GM19397 (cell line): ENCODE results near the gene ST6GAL1.
"Not testable (repeated sequence)": the region's sequence is repeated elsewhere in the genome, so short reads cannot be mapped to it uniquely, and the experiment has no call there.

ENCODE experiments used
- ATAC-seq: cut with Tn5 transposase; IDR thresholded peaks from one replicate; pipeline ENCODE4 v1.9.1; 2021; ENCODE audit warnings: mild to moderate bottlenecking, moderate library complexity; ENCODE audit not compliant: unreplicated experiment

Gene ST6GAL1, protein sequence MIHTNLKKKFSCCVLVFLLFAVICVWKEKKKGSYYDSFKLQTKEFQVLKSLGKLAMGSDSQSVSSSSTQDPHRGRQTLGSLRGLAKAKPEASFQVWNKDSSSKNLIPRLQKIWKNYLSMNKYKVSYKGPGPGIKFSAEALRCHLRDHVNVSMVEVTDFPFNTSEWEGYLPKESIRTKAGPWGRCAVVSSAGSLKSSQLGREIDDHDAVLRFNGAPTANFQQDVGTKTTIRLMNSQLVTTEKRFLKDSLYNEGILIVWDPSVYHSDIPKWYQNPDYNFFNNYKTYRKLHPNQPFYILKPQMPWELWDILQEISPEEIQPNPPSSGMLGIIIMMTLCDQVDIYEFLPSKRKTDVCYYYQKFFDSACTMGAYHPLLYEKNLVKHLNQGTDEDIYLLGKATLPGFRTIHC

DNA sequence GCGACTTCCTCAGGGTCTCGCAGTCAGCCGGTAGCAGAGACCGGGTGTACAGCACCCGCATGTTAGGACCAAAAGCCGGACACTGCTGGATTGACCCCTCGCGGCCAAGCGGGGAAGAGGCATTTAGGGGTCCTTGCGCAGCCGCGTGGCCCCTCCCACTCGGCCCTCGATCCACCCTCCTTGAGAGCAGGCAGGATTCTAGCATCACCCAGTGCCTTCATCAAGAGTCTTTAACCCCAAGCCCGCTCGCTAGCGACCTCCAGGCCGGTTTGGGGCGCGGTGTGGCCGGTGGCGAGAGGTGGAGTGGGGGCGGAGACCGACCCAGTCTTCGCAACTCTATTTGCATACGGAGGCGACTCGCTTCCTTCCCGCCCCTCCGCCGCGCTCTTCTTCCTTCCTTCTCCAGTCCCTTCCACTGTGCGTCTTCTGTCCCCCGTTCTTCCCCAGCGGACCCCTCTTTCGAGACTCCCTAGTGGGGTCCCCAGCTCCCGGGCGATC lies at the start of gene ST6GAL1:
TSS of gene ST6GAL1 (plus strand) at position 384 of the 498 bp plus-strand sequence. CDS start 112,178 bp downstream, outside the sequence.
- ATAC-seq, result peak; percentile 54

DNA sequence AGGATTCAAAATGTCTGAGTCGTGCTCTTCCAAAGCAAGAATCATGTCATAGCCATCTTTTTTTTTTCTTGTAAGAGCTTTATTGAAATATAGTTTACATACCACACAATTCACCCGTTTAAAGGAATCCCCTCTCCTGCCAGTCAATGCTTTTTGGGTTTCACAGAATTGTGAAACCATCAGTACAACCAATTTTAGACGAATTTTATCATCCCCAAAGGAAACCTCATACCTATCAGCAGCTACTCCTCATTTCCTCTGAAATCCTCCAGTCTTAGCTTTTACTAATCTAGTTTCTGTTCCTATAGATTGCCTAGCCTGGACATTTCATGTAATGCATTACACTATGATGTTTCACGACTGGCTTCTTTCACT lies 48.2 kb upstream of the ST6GAL1 start:
- ATAC-seq, result no peak

DNA sequence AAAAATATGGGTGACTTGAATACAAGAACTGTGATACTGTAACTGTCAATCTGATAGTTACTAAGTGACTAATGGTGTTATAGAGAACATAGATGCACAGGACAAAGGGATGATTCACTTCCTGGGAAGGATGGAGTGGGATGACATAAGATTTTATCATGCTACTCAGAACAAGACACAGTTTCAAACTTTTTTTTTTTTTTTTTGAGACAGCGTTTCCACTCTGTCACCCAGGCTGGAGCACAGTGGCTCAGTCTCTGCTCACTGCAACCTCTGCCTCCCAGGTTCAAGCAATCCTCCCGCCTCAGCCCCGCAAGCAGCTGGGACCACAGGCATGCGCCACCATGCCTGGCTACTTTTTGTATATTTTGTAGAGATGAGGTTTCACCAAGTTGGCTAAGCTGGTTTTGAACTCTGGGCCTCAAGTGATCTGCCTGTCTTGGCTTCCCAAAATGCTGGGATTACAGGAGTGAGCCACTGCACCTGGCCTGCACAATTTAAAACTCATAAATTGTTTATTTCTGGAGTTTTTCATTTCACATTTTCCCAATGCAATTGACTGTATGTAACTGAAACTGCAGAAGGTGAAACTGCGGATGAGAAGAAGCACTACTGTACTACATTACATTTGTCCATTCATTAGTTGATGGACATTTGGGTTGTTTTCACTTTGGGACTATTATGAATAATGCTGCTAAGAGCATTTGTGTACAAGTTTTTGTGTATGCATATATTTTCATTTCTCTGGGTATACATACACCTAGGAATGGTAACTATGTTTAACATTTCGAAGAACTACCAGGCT lies 47.2 kb upstream of the ST6GAL1 start:
- ATAC-seq, result no peak

DNA sequence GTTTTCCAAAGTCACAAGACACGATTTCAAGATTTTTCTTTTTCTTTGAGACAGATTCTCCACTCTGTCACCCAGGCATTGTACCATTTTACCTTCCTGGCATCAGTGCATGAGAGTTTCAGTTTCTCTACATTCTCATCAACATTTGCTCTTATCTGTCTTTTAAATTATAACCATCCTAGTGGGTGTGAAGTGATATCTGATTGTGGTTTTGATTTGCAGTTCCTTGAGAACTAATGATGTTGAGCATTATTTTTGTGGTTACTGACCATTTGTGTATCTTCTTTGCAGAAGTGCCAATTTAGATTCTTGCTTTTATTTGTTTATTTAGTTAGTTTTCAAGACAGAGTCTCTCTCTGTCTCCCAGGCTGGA lies 46.7 kb upstream of the ST6GAL1 start:
- ATAC-seq, result no peak

DNA sequence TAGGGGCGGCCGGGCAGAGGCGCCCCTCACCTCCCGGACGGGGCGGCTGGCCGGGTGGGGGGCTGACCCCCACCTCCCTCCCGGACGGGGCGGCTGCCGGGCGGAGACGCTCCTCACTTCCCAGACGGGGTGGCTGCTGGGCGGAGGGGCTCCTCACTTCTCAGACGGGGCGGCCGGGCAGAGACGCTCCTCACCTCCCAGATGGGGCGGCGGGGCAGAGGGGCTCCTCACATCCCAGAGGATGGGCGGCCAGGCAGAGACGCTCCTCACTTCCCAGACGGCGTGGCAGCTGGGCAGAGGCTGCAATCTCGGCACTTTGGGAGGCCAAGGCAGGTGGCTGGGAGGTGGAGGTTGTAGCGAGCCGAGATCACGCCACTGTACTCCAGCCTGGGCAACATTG lies 45.5 kb upstream of the ST6GAL1 start:
- ATAC-seq, result not testable (repeated sequence)

DNA sequence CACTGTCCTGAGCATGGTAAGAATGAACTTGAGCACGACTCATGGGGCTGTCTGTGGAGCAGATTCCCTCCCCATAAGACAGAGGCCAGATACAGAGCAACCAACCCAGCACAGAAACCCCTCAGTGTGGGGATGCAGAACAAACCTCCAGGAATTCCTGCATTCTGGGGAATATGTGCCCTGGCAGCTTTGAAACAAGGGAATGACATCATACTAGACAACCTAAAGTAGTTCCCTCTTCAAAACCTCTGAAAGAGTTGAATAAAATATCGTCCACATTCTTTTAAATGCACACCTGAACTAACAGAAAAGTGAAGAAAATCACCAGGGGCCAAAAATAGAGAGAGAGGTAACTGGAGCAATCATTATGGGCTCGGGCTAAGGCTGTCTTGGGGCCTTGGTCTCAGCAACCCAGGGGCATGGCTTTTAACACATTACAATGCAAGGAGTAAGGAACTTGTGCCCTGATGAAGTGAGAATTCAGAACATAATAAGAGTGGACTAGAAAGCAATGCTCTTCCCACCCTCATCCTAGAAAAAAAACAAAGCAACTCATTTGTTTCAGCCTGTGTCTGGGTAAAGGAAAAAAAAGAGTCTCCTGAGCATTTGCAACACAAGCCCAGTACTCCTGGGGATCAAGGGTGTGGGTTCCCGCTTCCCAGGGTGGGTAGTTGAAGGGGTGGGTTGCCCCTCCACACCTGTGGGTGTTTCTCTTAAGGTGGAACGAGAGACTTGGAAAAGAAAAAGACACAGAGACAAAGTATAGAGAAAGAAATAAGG lies 43.9 kb upstream of the ST6GAL1 start:
- no peak for ATAC-seq

DNA sequence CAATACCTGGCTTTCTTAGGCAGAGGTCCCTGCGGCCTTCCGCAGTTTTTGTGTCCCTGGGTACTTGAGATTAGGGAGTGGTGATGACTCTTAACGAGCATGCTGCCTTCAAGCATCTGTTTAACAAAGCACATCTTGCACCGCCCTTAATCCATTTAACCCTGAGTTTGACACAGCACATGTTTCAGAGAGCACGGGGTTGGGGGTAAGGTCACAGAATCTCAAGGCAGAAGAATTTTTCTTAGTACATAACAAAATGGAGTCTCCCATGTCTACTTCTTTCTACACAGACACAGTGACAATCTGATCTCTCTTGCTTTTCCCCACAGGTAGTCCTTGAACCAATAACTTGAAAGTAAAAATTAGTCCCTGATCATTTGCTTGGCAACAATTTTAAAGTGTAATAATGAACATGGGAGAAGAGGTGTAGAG lies 42.8 kb upstream of the ST6GAL1 start:
- ATAC-seq, result not testable (repeated sequence)

DNA sequence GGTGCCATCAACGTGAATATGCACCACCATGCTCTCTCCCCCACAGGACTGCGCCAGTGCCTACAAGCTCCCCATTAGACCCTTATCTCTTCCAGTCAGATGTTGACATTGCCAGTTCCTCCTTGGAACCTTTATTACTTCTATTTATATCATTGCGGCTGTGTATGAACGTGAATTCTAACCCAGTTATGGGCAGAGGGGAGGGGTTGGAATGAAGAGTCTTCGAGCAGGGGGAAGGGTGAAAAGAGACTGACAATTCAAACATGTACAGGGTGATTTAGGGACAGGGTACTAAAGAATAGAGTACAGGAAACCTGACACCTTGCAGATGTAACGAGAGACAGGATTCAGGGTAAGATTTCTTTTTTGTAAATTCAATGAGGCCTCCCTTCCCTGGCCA lies 41.8 kb upstream of the ST6GAL1 start:
- ATAC-seq, result no peak

DNA sequence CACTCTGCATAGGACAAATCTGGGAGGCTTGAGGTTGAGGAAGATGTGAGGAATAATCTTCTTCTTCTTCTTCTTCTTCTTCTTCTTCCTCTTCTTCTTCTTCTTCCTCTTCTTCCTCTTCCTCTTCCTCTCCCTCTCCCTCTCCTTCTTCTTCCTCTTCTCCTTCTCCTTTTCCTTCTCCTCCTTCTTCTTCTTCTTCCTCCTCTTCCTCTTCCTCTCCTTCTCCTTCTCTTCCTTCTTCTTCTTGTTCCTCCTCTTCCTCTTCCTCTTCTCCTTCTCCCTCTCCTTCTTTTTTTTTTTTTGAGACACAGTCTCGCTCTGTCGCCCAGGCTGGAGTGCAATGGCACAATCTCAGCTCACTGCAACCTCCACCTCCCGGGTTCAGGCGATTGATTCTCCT lies 40.6 kb upstream of the ST6GAL1 start:
- not testable (repeated sequence) for ATAC-seq

DNA sequence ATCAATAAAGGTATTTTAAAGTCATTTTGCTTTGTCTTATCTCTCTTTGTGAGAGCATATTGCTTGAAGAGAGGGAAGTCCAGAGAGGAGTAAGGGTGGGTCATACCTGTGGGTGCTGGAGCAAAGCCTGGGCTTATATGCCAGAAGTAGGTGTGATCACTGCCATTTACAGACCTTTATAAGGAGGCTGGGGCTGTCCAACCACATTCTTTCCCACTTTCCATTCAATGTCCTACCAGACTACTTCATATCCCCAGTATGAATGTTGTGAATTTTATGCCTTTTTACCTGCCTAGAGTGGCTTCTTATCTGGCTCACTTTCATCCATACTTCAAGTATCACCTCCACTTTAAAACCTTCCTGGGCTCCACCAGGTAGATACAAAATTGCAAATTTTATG lies 39.4 kb upstream of the ST6GAL1 start:
- no peak for ATAC-seq

DNA sequence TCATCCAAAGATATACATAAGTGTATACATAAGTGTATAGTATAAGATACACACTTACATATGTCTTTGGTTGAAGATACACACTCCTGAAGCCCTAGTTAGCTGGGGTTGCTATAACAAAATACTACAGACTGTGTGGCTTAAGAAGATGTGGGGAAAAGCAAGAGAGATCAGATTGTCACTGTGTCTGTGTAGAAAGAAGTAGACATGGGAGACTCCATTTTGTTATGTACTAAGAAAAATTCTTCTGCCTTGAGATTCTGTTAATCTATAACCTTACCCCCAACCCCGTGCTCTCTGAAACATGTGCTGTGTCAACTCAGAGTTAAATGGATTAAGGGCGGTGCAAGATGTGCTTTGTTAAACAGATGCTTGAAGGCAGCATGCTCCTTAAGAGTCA lies 37.3 kb upstream of the ST6GAL1 start:
- not testable (repeated sequence) for ATAC-seq

DNA sequence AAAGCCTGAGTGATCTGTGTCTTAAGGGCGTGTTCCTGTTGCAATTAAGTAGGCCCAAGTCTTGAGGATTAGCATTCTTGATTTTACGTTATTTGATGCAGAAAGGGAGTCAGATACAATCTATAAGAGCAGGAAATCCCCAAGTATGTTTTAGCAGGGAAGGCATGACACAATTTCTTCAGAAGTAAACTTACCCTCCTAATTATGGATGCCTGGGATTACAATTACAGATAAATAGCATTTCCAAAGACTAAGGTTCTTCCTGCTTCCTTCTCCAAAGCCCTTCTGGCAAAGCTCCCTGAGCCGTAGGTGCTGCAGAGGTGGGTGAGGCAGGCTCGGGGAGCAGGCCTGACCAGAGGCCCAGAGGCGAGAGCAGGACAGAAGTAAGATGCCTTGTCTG lies 34.9 kb upstream of the ST6GAL1 start:
- ATAC-seq, result no peak

DNA sequence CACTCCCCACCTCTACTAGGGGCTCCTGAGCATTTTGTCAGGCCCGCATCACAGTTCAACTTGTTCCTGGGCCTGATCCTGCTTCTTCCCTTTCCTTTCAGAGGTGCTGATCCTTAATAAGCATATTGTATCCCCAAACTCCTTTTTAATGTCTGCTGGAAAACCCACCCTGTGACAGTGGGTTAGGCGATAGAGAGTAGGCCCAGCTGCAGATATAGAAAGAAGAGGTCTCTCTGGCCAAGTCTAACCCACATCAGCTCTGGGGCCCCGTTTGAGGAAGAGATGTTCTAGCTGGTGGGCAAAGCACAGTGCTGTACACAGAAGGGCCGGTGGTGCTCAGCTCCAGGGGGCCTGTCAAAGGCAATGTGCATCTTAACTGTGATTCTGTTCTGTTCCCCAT lies 34.3 kb upstream of the ST6GAL1 start:
- no peak for ATAC-seq

DNA sequence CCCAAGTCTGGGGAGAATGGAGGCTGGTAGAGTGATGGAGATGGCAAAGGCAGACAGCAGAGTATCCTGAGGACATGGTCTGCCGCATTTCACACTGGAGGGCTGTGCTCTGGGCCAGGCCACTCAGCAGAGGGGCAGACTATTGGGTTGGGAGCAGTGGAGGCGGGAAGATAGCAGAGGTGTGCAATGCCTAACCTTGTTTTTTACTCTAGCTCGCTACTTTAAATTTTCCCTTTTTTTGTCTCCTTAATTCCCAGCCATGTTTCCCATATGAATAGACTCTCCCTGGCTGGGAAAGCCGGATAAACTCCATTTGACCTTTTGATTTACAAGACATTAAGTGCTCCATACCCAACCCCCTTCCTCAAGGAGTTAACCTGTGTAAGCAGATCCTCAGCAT lies 33.5 kb upstream of the ST6GAL1 start:
- no peak for ATAC-seq

DNA sequence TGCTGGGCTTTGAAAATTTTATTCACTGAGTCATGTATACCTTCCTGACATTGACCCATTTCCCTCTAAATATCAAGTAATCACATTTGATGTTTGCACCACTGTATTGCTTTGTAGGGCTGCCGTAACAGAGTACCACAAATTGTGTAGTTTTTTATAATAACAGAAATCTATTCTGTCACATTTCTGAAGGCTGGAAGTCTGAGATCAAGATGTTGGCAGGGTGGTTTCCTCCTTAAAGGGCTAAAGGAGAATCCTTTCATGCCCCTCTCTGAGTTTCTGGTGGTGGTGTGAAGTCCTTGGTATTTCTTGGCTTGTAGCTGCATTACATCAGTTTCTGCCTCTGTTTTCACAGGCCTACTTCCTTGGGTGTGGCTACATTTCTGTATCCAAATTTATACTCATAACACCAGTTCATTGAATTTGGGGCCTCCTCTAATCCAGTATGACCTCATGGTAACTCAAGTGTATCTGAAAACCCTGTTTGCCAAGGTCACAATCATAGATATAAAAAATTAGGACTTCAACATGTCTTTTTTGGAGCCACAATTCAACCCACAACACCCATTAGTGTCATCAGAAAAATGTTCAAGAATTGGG lies 29.1 kb upstream of the ST6GAL1 start:
- ATAC-seq, result no peak

DNA sequence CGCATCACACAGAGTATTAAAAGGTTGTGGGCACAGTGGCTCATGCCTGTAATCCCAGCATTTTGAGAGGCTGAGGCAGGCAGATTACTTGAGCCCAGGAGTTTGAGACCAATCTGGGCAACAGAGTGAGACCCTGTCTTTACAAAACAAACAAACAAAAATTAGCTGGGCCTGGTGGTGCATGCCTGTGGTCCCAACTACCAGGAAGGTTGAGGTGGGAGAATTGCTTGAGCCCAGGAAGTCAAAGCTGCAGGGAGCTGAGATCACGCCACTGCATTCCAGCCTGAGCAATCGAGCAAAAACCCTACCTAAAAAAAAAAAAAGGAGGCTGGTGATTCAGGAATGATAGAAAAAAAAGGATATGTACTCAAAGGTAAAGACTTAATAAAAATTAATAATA lies 28.2 kb upstream of the ST6GAL1 start:
- ATAC-seq, result no peak

DNA sequence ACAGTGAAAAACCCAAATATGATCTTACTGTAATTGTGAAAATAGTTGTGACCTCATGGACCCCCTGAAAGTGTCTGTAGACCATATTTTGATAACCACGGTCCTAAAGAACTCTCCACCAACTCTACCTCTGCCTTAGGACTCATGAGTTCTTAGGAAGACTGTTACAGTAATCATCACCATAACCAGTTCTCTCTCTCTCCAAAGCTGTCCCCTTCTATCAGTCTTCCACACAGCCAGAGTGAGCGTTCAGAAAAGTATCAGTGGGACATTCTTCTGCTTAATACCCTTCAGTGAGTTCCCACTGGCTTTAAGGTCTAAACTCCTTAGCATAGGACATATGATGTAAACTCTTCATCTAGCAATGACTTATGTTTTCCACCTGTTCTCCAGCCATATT lies 27.6 kb upstream of the ST6GAL1 start:
- ATAC-seq, result no peak

DNA sequence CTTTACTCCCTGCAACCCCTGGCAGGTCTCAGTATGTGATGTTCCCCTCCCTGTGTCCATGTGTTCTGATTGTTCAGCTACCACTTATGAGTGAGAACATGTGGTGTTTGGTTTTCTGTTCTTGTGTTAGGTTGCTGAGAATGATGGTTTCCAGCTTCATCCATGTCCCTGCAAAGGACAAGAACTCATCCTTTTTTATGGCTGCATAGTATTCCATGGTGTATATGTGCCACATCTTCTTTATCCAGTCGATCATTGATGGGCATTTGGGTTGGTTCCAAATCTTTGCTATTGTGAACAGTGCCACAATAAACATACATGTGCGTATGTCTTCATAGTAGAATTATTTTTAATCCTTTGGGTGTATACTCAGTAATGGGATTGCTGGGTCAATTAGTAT lies 26.6 kb upstream of the ST6GAL1 start:
- not testable (repeated sequence) for ATAC-seq

DNA sequence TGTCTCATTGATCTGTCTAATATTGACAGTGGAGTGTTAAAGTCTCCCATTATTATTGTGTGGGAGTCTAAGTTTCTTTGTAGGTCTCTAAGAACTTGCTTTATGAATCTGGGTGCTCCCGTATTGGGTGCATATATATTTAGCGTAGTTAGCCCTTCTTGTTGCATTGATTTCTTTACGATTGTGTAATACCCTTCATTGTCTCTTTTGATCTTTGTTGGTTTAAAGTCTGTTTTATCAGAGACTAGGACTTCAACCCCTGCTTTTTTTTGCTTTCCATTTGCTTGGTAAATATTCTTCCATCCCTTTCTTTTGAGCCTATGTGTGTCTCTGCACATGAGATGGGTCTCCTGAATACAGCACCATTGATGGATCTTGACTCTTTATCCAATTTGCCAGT lies 23.3 kb upstream of the ST6GAL1 start:
- ATAC-seq, result not testable (repeated sequence)

DNA sequence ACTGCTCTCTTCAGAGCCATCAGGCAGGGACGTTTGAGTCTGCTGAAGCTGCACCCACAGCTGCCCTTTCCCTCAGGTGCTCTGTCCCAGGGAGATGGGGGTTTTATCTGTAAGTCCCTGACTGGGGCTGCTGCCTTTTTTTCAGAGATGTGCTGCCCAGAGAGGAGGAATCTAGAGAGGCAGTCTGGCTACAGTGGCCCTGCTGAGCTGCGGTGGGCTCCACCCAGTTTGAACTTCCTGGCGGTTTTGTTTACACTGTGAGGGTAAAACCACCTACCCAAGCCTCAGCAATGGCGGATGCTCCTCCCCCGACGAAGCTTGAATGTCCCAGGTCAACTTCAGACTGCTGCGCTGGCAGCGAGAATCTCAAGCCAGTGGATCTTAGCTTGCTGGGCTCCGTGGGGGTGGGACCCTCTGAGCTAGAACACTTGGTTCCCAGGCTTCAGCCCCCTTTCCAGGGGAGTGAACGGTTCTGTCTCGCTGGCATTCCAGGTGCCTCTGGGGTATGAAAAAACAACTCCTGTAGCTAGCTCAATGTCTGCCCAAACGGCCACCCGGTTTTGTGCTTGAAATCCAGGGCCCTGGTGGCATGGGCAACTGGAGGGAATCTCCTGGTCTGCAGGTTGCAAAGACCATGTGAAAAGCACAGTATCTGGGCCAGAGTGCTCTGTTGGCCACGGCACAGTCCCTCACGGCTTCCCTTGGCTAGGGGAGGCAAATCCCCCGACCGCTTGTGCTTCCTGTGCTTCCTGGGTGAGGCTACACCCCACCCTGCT lies 21.1 kb upstream of the ST6GAL1 start:
- ATAC-seq, result no peak
